HS-27A (cell line): ENCODE data around the gene JUP.

Experiments used
- DNase-seq: peaks from one replicate; pipeline ENCODE4 v3.0.0-alpha.2; 2012; ENCODE audit warnings: low read depth, missing footprints

The JUP gene

DNA sequence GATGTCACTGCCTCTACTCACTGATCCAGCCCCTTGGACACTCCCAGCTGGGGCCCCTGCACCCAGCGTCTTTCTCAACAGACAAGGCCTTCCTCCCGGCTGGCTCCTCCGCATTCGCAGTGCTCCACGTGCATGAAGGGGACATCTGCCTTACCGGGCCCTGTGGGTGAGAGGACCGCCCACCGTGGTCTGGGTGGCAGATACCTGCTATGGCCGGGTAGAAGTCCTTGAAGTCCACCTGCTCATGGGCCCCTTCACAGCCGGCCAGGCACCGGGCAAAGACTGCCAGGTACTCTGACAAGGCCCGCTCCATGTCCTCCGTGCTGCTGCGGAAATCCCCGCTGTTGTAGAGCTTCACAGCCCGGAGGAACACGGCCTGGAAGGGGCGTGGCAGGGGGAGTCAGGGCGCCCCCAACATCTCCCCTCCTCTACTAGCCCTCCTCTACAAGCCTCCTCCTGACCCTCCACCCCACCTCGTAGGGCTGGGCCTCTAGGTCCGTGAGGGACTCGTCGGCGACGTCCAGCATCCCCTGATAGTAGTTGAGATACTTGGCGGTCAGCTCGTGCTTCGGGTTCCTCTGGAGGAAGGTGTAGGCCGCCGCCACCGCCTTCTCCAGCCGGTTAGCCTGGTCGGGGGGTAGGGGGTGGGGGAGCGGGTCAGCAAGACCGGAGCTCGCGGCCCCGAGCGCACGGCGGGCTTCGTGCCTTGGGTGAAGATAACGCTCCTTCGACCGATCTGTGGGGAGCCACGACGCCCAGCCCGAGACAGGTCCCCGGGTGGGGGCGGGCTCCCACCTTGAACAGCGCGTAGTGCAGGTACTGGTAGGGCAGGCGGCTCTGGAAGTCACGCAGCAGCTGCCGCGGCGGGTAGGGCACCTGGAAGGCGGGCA is 24.4 kb upstream of the JUP start:
- no peak for DNase-seq

DNA sequence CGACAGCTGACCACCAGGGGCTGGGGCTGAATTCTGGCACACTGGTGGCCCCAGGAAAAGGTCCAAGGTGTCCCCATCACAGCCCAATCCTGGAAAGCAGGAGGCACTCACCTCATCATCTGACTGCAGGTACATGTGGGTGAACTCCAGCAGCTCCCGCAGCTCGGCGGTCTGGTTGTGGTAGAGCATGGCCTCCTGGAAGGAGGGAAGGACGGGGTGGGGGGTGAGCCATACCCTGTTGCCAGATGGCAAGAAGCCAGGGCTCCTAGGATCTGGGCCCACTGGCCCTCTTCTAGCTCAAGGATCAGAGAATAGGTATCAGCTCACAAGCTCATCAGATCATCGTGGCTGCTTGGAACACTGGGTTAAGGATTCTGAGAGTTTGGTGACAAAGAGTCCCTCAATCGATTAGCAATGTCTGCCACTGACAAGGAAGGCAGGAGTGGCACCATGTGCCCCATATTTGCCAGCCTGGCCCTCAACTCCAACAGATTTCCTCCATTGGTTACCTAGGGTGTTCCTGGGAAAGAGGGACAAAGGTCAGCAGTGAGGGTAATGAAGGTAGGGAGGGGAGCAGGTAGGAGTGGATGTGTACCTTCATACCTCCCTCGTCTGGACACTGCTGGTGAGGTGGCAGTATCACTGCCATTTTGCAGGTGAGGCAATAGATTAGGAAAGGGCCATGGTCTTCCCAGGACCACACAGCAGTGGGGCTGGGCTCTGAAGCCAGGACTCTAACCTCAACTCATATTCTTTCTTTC is 20.4 kb upstream of the JUP start:
- DNase-seq, result no peak

DNA sequence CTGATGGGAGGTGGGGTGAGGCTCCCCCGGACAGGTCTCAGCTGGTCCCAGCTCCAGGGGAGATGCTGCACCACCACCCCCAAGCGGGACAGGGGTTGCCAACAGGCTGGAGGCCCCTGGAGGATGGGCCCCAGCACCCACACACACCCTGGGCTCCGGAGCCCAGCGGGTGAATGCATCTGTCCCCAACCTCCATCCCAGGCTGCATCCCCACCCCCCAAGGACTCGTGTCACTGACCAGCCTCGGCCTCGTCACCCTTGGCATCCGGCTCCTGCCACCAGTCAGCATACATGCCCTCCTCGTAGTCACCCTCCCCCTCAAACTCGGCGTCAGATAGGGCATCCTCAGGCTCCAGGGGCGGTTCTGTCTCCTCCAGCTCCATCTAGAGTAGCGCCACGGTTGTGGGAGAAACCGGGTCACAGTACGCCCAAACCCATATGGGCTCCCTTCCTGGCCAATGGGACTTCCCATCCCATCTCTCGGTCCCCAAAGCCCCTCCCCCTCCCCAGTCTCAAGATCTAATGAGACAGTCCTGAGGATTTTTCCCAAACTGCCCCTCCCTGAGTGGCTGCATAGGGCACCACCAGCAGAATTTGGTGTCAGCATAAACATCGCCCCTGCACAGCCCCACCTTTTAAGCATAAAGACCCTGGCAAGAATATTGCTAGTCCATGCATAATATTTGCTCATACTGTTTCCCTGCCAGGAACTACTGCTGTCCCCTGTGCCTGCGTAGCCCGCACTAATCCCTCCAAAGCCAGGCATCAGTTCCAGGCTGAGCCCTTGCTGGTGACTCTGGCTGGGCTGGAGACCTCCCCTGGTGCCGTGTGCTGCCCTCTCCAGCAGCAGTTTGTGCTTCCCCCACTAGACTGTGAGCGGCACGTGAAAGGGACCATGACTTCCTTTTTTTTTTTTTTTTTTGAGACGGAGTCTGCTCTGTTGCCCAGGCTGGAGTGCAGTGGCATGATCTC is 16.8 kb upstream of the JUP start:
- DNase-seq, result no peak

DNA sequence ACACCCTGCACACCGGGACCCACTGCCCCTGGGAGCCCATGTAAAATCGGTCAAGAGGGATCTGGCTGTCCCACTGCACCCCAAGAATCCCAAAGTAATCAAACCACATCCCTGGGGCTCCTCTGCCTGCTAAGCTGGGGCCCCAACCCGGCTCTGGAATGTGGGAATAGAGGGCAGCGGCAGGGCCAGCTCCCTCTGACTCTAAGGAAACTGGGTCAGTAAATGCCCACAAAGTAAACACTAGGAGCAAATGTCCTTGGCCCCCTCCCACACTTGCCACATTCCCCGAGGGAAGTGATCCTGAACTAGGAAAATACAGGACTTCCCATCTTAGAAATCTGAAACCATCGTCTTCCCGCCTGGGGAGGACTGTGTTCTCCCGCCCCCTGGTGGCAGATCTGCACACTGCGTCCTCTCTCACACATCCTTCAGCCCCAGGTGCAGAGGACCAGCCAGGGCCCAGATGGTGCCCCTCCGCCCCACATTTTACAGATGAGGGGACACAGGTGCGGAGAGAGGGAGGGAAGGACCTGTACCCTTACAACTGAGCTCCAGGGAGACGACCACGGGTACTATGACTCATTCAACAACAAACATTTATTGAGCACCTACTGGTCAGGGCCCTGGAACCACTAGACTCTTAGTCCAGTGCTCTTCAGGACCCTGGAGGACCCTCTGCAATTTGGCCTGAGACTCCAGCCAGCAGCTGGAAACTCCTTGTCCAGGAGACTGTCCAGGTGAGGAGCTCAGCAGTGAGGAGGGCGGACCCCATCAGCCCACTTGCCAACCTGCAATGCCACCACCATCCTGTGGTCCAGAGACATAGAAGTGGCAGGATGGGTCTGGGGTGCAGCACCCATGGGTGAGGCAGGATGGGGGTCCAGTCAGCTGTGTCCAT is 15.1 kb upstream of the JUP start:
- DNase-seq, result no peak

DNA sequence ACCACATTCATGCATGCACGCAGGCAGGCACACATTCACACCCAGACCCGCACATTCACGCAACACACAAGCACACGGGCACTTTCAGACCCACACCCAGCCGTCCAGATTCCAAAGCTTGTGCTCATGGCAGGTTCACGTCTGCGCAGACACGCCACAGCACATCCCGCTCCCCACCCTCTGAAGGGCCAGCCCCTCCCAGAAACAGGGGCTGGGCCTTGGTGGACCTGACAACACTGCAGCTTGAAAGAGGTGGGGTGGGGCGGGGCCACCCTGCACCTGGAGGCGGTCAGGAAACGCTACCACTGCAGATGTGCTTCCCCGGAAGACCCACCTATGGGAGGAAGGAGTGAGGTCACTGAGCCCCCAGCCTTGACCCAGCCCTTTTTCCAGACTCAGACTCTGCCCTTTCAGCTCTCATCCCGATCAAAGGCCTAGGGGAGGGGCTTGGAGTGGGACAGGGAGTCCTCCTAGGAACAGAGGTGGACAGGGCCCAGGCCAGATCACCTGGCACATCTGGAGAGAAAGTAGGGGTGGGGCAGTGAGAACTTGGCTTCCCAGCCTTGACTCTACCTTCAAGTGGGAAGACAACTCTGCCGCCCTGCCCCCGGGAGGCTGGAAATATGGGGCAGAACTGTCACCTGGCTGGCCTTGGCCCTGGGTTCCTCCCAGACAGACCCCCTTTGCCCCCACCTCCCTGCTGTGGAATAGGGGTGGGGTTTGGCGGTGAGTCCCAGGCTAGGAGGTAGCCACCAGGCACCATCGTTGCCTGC is 14.3 kb upstream of the JUP start:
- no peak for DNase-seq

DNA sequence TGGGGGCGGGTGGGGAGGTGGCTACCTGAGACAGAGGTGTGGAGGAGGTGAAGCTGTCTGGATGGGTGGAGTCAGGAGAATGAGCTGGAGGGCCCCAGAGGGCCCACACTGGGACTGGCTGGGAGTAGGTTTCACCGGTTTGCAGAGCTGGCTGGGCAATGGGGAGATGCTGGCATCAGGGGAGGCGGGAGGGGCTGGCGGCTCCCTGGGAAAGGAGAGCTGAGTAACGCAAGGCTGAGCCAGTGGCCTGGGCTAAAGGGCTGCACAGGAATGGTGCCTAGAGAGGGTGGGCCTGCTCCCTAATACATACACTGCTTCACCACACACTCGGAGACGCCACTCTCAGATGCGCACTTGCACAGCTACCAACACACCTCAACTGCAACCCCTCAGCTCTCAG is 12.9 kb upstream of the JUP start:
- no peak for DNase-seq

DNA sequence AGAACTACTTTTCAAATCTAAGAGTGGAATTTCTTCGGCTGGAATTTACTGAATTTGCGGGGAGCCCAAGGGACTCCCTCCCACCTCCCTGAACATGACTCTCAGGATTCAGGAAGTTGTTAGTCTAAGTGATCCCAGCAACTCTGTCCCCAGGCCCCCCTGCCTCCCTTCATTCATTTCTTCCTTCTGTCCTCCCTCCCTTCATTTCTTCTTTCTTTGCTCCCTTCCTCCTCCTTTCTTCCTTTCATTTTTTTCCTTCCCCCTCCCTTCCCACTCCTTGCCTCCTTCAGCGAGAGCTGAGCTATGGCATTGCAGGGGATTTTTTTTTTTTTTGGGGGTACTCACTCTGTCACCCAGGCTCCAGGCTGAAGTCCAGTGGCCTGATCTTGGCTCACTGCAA is 10.9 kb upstream of the JUP start:
- no peak for DNase-seq

DNA sequence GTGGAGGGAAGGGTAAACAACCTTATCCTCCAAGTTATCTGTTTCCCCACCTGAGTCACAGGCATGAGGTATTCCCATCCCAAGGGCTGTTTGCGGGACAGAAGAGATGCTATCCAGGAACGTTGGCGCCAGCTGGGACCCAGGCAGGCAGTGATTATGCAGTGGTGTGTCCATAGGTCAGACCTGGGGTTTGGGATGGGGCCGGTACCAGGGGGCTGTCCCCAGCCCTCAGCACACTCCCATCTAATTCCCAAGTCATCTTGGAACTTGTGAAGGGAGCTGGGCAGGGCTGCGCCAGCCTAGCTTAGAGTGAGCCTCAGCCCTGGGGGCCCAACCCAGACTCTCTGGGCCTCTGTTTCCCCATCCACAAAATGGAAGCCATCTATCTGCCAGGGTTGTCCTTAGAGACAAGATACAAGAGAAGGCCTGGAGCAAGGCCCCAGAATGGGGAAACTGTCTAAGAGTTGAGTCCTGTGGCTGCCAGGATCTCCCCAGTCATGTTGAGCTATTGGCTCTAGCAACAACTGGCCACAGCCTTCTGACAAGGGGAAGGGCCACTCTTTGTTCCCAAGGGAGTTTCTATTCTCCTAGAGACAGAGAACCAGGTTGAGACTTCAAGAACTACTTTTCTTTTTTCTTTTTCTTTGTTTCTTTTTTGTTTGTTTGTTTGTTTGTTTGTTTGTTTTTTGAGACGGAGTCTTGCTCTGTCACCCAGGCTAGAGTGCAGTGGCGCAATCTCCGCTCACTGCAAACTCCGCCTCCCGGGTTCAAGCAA is 9.8 kb upstream of the JUP start:
- no peak for DNase-seq

DNA sequence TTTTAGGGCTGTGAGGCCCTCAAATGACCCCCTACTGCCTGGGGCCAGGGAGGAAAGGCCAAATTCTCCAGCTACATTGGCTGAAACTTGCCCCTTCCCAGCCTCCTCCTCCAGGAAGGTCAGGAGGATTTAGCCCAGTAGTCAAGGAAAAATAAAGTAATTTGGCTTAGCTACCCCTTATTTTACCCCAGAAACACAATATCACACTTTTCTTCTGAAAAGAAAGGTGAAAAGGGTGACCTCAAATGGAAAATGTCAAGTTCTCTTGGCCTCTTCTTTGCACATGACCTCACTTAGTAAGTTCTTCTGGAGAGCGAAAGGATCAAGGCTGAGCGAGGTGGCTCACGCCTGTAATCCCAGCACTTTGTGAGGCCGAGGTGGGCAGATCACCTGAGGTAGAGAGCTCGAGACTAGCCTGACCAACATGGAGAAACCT is 8.0 kb upstream of the JUP start:
- no peak for DNase-seq

DNA sequence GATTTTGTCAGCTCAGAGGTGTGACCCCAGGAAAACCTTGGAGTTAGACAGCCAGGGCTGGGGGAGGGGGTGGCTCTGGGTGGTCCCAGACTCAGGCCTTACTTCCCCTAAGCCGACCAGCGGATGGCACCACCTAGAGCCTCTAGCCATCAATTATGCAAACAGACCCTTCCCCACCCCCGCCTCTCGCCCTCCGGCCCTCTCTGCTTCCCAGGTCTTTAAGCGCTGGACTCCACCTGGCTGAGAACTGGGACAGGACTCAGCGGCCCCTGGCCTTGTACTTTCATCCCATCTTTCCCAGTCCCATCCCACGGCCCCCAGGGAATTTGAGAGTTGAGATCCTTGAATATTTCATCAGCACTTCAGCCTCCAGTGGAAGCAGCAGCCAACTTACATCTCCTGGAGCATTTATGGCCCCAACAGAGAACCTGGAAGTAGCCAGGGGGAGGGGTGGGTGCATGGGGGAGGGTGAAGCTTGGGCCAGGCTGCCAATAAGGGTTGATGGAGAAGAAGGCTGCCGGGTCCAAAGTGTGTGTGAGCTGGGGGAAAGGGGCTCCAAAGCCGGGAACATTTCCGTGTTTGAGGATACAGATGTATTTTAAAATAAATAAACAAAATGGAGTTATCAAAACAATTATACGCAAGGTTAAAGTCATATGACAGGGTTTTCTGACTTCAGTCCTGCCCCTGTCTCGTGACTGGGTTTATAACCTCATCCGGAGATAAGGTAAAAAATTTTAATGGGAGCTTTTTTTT is 7.5 kb upstream of the JUP start:
- DNase-seq, result no peak

DNA sequence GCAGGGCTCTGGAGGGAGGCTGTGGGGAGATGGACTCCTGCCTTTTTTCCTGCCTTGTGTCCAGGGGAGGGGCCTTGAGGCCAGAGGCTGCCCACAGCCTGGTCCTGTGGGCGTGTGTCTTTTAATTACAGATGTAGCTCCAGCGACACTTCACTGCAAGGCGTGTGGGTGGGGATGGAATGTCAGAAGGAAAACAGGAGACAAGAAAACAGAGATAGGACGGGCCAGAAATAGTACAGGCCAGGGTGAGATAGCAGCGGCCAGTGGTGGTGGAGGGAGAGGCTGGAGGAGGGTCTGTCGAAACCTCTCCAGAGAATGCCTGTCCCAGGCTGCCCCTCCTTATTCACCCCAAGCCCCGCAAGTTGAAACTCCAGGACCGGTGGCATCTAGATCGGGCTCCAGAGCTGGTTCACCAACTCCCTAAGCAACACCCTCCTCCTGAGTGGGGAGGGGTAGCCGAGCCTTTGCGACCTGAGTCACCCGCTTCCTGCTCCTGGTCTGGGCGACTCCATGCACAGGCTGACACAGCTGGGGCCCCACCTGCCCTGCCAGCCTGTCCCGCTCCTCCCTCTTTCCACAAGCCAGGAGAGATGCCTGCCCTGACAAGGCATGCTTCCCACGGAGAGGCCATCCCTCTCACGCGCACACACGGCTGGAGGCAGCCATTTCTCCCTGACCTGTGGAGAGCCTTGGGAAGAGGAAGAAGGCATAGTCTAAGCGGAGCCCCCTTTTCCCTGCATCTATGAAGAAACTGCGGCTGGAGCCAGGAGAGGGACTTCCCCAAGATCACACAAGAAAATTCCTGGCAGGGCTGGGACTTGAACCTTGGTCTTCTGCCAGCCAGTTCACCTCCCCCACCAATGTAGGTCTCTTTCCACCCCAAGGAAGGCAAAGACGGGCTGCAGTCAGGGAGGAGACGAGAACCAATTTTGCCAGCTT is 6.6 kb upstream of the JUP start:
- DNase-seq, result no peak

DNA sequence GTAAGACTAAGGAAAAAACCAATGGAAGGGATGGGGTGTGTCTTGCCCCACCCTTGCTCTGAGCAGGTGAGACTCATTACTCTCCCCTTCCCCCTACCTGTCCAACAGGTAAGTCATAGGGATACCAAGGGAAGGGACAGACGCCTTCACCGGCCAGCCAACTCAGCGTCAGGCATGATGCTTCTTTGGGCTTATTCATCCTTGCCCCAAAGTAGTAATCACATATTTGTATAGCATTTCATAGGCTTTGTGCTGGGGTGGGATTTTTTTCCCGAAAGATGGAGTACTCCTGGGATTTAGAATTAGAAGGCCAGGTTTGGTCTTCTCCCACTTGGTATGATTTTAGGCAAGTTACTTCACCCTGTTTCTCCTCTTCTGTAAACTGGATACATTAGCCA is 509 bp upstream of the JUP start:
- no peak for DNase-seq

DNA sequence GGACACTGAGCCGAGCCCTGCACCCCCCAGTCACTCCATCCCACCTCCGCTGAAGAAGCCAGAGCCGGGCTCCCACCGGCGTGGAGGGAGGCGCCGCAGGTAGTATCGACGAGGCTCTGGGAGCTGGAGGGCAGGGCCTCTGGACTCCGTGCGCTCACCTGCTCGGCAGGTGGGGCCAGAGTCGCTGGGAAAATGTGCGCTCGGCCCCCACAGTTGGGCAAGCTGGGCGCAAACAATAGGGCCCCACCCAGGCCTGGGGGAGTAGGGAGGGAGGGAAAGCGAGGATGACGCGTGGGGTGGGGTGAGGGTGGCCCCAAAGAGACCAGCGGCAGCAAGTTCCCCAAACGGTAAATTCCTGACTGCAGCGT is 668 bp downstream of the JUP start:
- DNase-seq, result no peak

DNA sequence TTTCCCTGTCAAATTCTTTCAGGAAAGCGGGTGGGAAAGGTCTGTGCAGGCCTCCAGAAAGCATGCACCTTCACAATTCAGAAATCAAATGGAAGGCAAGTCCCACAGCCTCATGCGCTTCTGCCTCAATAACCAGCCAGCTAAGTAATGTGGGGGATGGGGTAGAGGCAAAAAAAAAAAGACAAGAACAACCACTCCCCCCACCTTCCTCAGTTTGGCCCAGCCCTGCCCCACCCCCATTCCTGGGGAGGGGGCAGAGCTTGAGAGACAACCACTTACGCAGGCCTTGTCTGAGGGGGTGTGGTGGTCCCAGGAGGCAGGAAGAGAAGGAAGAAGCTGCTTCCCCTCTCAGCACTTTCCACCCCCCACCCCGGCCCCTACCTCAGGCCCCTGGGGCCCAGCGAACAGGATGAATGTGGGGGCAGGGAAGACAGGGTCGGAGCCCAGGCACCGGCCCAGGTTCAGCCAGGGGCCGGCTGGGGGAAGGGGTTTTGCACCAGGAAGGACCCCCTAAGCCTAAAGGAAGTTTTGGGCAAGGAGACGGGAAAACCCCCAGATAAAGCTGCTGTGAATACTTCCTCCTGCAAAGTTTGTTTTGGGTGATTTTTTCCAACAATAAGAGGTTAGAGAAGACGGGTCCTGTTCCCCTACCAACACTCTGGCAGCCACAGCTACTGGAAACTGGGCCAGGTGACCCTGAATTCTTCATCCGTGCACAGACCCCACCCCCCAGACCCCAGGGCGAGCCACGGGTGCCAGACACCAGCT is 1.2 kb downstream of the JUP start:
- no peak for DNase-seq

DNA sequence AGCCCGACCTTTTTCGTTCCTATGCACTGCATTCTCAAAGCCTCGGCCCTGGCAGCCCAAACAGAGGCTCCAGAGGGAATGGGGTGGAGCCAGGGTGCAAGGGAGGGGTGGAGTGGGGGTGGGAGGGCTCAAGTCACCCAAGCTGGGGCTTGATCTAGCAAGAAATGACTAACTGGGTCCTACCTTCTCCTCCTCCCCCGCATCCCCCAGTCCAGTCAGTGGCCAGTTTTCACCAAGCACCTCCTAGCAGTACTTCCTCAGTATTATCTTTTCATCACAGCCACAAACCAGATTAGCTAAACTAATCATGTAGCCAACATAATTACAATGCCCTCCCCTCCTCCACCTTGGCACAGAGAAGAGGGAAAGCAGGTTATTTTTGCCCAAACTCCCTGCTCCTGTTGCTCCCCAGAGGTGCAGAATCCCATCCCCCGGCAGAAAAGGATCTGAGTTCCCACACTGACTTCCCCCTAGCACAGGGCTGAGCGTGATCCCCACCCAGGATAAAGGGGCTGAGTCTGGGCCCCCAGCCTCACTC is 2.2 kb downstream of the JUP start:
- DNase-seq, result no peak

DNA sequence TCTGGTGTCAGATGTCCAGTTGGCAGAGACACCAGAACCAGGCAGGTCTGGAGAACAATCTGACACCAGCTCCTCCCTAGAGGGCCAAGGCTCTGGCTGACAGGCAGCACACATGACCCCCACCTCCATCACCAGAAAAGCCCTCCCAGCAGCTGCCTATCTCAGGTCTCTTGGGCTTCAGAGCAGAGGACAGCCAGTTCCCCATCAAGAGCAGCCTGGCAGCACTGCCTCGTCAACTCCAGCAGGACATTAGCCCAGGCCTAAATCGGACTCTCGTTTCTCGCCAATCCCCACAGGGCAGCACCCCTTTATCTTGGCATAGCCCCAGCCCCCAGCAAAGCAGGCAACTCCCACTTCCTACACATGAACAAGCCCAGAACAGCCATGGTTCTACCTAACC is 4.4 kb downstream of the JUP start:
- no peak for DNase-seq
